NCI-H2171 treated with DMSO at 0.1 percent for 48 hours (cell line): ENCODE measurements around the gene SSTR4.
"Not testable (repeated sequence)": the region's sequence is repeated elsewhere in the genome, so short reads cannot be mapped to it uniquely, and the experiment has no call there.

Experiments
- DNase-seq: peaks from one replicate; lab custom pipeline; 2025; lab: John Stamatoyannopoulos, UW

The SSTR4 gene, protein sequence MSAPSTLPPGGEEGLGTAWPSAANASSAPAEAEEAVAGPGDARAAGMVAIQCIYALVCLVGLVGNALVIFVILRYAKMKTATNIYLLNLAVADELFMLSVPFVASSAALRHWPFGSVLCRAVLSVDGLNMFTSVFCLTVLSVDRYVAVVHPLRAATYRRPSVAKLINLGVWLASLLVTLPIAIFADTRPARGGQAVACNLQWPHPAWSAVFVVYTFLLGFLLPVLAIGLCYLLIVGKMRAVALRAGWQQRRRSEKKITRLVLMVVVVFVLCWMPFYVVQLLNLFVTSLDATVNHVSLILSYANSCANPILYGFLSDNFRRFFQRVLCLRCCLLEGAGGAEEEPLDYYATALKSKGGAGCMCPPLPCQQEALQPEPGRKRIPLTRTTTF

DNA sequence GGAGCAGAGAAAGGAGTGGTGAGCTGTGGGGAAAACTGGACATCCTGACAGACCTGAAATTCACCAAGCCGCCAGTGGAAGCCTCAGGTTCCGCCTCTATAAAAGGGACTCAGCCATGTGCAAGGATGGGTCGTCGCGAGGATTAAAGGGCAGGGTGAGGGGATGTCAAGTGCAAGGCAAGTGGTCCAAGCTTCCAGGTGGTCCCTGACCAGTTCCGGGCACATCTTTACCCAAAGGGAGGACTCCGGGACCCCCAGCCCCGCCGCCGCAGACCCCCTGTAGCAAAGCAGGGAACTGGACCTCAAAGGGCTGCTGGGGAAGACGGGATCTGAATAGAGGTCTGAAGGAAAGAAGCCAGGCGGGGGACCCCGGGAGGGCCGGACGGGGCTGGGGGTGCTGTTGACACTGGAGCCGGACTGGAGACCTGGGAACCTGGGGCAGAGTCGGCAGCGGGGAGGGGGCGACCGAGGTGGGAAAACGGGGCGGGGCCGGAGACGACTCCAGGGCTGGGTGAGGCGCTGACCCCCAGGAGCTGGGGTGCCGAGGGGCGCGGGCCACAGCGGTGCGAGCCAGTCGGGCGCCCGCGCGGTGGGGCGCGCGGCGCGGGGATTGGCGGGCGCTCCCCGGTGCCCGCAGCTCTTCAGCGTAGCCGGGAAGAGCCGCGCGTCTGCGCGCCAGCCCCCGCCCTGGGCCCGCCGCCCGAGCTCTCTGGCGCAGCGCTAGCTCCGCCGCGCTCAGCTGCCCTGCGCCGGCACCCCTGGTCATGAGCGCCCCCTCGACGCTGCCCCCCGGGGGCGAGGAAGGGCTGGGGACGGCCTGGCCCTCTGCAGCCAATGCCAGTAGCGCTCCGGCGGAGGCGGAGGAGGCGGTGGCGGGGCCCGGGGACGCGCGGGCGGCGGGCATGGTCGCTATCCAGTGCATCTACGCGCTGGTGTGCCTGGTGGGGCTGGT is at the start of gene SSTR4:
TSS of gene SSTR4 (plus strand) at position 592 of the 951 bp plus-strand sequence. CDS start at position 764, 172 bp downstream.
- no peak for DNase-seq

DNA sequence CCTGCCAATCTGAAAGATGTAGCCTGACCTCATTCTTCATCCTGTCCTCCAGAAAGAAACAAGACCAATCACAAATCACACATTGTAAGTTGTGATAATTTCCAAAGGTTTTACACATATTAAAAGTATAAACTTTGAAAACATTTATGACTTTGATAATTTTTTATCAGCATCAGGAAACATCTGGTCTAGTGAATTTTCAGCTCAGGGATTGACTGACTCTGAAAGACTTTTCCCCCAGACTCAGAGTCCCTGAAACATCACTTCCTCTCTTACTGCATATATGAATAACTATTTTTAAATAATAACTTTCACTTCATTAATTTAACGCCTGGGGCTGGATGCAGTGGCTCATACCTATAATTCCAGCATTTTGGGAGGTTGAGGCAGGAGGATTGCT is 48.5 kb upstream of the SSTR4 start:
- no peak for DNase-seq

DNA sequence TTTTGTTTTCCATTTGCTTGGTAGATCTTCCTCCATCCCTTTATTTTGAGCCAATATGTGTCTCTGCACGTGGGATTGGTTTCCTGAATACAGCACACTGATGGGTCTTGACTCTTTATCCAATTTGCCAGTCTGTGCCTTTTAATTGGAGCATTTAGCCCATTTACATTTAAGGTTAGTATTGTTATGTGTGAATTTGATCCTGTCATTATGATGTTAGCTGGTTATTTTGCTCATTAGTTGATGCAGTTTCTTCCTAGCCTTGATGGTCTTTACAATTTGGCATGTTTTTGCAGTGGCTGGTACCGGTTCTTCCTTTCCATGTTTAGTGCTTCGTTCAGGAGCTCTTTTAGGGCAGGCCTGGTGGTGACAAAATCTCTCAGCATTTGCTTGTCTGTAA is 43.7 kb upstream of the SSTR4 start:
- not testable (repeated sequence) for DNase-seq

DNA sequence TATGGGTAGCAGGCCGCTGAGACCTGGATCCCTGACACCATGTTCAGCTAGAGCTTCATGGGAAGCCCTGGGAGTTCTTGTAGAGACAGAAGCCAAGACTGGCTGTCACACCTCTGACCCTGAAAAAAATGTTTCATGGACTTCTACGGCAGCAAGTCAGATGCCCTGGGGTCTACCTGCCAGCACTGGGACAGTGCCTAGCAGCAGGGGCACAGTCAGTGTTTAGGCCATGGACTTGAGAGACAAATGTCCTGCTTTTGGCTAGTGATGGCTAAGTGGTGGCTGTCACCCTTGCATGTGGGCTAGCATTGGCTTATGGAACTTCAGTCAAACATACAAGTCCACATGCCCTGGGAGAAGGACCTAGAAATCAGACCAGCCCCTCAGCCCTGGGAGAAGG is 41.3 kb upstream of the SSTR4 start:
- DNase-seq = no peak

DNA sequence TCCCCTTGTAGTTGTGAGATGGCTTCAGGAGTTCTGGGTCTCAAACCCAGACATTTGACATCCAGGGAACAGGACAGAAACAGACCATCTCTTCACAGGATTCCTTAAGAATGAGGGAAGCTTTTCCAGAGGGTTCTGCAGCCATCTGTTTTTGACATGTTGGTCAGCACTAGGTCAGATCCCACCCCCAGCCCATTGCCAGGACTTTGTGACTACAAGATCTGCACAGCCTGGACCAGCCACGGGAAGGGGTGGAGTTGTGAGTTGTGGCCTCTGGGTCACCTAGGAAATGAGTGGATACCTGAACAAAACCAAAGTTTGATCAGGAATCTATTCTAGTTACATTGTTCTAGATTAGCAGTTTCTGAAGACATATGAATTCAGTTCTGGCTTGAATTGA is 39.2 kb upstream of the SSTR4 start:
- DNase-seq = no peak

DNA sequence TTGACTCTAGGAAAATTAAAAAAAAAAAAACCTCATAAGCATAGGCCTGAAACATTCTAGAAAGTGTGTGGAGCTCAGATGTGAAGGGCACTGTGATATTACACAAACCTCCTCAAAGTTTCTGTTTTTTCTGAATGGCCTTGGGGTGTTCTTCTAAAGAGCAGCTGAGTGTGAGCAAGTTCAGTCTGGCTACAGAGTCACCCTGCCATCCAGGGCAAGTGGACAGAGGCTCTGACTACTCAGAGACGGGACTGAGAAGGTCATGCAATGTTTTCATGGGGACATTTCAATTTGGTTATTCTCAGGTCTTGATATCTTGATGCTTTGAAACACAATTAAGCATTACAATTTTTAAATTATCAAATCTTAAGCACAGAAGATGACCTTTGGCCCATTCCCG is 36.6 kb upstream of the SSTR4 start:
- no peak for DNase-seq

DNA sequence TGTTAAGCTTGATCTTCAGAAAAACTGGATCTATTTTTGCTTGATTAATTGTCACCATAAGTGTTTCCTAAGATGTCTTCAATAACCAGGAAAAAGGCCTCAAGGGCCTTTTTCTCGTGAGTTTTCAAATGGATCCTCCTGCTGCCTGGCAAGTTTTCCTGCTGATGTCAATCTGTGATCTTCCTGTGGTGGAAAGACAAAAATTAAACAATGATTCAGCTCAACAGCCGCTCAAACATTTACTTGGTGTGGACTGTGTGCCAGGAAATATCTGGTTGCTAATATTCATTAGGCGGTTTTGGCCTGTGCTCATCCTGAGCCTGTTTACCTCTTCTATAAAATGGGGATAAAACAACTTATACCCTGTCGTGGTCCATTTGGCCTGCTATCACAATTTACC is 35.4 kb upstream of the SSTR4 start:
- no peak for DNase-seq

DNA sequence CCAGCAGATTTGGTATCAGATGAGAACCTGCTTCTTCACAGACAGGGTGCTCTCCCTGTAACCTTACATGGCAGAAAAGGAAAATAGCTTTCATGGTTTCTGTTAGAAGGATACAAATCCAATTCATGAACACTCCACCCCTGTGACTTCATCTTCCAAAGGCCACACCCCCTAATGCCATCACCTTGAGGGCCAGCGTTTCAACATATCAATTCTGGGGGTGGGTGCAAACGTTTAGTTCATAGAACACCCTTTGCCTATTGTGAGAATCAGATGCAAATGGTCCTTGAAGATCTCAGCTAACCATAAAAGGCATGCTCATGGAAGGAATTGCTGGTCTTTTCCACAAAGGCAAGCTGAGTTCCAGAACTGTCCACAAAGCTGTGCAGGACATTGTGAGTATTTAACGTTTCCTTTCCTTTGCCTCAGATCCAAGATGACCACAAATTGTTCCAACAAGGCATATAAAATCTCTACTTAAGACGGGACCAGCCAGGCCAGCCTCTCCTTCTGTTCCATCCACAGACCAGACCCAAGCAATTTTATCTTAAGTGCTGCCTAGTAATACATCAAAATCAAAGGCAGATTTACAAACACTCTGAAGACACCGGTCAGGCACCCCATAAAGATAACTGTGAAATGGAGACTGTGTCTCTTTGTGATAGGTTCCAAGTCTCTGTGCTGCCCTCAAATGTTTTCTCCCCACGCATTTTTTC is 34.7 kb upstream of the SSTR4 start:
- DNase-seq = no peak

DNA sequence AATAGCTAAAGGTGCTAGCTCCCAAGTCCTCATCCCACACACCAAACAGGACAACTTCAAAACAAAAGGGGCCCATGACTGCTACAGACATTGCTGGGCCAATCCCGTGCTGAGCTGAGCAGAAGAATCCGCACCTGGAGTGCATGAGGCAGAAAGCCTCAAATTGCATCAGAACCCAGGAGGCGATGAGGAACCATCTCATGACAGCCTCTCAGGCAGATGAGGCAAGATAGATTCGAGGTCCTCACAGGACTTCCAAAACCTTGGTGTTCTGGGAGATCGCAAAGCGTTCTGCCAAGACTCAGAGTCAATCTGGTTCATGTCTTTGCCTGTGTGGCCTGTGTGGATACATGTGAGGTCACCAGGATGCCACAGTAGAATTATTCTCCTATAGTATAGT is 32.8 kb upstream of the SSTR4 start:
- DNase-seq = no peak

DNA sequence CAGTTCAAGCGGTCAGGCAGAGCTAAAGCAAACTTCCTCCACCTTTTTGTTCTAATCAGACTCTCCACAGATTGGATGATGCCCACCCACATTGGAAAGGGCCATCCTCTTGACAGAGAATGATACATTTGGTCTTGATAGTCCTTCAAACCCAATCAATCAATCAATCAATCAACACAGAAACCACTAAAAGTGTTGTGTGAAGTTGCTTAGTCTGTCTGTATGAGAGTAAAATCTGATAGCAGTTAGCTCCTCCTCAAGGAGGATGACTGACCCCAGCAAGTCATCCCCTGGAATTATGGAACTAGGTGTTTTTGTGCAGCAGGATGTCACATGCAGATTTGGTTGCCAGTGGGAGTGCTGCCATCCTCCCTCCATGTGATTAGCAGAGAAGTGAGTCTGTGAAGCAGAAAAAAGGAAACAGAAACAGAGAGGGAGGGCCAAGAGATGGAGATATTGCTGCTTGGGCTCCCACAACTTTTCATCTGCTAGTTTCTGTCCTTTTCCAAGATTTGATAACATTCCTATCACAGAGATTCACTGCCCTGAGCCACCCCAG is 32.0 kb upstream of the SSTR4 start:
- DNase-seq = no peak

DNA sequence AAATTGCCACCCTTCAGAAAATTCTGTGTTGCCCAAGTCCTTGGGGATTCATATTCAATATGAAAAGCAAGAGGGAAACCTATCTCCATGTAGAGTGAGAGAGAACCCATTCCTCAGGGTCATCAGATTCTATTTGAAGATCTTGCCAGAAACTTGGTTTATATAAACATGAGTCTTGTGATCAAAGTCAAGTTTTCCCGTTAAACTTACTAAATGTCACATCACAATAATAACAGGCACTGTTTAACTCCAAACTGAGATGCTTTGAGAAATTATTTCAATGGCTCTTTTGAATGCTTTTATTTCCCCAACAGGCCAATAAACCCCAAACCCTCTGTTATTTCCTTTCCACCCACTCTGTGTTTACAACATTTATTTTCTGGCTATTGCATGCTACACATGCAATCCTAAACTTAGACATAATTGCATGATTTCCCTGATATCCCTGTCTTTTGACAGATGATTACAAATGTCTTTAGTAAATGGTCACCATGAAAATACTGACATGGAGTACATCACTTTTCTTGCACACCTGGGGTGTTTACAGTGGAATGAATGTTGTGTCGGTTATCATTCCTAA is 31.1 kb upstream of the SSTR4 start:
- no peak for DNase-seq

DNA sequence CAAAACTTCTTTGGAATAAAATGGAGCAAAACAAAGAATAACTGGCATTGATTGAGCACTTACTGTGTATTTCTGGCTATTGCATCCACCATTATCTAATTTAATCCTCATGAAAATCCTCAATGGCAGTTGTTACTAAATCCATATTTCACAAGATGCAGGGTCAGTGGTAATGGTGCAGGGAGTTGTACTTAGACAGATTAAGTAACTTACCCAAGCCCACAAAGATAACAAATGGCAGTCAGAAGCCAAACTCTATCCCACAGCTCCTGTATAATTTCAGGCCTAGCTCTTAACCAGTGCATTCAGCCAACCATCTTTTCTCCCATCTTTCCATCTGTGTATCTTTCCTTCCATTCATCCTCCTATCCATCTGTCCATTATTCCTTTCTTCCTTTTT is 29.3 kb upstream of the SSTR4 start:
- no peak for DNase-seq

DNA sequence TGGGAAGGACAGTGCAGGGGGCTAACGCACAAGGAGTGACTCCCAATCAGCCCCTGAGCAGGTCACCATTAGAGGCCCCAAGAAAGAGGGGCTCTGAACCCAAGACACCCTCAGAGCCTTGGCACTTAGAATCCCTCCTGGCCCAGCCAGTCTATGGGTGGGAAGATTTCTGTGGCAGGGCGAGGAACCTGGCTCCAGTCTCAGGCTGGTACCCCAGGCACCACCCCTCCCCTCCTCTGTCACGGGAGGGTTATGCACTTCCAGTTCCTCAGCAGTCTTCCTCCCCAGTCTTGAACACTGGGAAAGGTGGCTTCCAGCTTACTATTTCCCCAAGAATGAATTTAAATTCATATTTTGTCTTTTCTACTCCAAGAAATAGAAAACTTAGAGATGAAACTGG is 27.6 kb upstream of the SSTR4 start:
- no peak for DNase-seq

DNA sequence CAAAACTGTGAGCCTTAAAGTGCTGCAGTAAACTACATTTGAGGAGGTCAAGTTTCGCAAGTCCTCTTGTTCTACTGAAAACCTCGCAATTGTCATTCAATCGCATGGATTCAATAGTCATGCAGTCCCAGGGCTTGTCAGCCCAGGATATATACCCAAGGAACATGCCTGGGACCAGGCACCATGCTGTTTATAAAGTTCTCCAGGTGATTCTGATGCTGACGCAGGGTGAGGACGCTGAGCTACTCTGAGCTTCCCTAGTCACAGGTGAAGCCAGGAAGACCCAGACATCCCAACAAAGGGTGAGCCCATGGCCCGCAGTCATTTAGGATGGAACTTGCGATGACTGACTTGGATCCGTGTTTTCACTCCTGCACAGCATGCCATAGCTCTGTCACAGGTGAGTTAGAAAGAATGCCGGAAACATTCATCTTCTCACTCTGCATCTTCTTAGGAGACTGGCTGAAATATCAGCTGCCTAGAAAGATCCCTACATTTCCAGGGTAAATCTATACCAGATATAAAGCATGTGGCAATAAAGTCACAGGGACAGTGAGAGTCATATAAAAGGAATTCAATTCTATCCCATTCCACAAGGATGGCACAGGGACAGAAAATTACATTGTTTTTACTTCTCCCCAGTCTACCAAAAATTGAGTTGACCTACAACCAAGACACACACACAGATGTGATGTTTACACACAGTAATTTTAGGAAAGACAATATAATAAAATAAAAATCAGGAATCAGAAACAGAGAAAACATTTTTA is 27.0 kb upstream of the SSTR4 start:
- DNase-seq = no peak

DNA sequence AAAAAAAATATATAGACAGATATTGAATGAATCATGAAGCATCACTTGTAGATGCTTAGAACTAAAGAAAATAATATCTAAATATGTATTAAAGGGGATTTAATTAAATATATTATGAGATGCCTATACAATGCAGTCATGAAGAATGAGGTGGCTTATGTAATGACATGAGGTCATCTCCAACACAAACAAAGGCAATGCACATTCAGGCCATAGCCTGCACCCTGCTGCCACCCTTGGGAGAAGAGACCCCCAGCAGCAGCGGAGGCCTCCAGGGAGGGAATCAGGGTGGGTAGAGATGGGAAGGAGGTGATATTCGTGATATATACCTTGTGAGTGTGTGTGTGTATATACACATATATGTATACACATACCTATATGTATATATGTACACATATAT is 26.4 kb upstream of the SSTR4 start:
- DNase-seq = no peak

DNA sequence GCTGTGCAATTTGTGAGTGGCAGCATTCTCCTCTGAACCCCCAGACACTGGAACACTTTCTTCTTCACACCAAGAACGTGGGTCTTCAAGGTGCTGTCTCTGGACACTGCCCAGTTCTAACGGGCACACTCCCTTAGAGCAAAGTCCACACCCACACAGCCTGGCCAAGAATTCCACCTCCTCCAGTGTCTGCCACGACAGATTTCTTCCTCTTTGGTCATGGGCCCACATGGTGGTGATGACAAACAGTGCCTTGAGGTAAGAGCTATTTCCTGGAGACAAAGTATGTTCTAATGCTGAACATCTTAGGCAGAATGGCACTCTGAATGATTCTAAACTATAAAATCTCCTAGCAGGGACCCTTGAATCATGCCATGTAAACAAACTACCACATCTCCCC is 25.5 kb upstream of the SSTR4 start:
- DNase-seq = no peak

DNA sequence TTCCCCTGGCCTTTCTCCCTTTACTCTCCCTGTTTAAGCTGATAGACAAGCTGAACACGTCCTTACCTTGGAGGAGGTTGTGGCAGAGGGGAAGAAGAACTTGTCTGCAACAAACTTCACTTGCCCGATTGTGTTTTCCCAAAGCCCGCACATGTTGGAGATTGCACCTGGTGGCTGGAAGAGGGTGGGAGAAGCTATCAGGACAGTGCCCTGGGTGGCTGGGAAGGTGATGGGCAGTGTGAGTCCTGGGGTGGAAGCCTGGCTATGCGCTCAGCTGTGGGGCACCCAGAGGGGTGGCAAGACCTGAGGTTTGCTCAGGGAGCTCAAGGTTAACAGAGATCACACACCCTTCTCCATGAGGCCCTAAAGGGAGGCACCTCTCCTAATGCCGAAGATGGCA is 25.0 kb upstream of the SSTR4 start:
- DNase-seq = no peak

DNA sequence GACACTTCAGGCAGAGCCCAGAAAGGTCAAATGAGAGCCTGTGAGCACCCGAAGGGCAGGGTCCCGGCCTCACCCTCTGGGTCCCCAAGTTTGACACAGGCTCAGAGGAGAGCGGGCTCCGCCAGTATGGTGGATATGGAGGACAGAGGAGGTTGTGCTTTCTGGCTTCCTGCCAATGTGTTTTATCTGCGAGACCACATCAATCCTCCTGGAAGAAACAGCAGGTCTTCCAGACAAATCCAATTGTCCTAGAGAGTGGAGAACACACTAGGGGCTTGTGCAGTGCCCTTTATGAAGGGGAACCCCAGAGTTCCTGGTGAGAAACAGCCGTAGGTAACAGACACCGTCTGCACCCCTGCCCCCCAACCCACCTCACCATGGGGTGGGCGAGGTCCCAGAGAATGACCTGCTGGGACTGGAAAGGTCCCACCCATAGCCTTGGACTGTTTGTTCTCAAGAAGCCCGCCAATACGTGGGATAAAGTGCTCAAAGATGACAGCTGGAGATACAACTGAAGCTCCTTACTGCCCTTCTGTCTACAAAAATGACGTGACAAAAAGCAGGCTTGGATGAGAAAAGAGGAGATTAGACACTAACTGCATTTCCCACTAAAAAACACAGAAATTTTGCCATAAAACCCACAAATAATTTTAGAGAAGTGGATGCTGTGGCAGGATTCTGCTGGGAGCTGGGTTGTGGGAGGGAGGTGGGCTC is 23.9 kb upstream of the SSTR4 start:
- no peak for DNase-seq

DNA sequence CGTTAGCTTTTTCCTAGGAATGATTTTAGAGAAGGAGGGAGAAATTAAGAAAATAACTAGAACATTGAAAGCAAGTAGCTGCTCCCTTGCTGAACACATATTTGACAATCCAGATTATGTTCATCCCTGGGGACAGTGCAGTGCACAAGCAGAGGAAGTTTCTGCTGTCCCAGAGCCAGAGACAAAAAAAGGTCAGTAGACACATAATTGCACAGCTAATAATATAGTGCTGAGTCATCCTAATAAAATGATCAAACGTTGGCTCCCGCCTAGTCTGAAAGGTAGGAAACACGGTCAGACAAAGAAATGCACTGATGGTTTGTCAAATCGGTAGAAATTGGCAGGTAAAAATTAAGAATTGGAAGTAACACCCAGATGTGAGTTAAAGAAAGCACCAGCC is 21.7 kb upstream of the SSTR4 start:
- no peak for DNase-seq

DNA sequence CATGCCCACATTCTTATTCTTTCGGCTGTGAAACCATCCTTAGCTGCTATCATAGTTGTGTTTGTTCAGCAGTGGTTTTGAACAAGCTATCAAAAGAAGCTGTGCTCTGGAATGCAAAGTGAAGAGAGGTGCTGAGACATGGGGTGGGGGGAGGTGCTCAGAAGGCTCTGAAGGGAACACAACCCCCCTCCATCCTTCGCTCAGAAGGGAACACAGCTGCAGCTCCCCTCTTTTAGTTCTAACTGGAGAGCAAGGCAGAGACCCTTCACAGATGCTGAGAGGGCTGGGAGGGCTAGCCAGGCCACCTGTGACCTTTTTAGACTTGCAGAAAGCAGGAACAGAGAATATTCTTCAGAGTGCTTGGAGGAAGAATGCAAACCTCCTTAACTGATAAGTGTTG is 17.6 kb upstream of the SSTR4 start:
- DNase-seq = no peak
